GM19438 (cell line): ENCODE measurements around the gene IL17RA.
"Not testable (repeated sequence)": the region's sequence is repeated elsewhere in the genome, so short reads cannot be mapped to it uniquely, and the experiment has no call there.

ENCODE experiments used
- ATAC-seq: cut with Tn5 transposase; IDR thresholded peaks from one replicate; pipeline ENCODE4 v1.9.1; 2021; ENCODE audit warnings: low read depth; ENCODE audit not compliant: unreplicated experiment

IL17RA gene

DNA sequence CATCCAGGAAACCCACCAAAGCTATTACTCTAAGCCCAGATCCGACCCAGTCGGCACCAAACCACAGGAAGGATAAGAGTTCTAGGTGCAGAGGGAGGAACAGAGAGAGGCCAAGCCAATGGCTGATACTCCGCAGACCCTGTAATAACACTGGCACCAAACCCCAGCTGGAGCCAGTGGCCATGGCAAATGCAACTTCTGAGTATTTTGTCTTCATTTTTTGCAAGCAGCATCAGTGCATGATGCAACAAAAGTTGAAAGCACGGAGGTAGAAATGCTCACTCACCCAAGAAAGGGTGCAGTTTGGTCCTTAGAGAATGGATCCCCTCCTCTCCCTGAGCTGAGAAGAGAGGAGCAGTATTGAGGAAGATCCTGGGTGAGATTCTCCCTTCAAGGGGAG lies 33.5 kb downstream of the IL17RA start:
- ATAC-seq: no peak

GRCh38 chr22:17119481-17120202 lies 34.8 kb downstream of the IL17RA start:
- ATAC-seq: no peak

GRCh38 chr22:17120281-17120680 lies 35.5 kb downstream of the IL17RA start:
- ATAC-seq: no peak

DNA sequence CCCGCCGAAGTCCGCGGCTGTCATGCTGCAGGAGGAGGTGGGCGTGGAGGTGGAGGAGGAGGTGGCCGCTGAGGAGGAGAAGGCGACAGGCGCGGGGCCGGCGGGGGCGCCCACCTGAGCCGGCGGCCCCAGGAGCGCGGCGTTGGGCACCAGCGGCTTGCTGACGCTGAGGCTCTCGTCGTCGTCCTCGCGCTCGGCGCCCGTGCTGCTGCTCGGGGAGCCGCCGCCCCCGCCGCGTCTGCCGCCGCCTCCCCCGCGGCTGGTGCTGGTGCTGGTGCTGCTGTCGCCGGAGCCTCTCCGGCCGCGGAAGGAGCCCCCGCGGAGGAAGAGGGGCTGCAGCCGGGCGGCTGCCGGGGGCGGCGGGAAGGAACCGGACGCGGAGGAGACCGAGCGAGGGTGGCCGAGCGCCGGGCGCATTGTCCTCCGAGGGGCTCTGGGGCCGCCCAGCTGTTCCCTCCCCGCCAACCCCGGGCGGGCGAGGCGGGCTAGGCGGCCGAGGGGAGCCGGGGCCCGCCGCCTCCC lies 36.0 kb downstream of the IL17RA start:
- no peak for ATAC-seq

- no peak for ATAC-seq
Observed at GRCh38 chr22:17121233-17122195, 36.7 kb downstream of the IL17RA start, which contains the start of gene TMEM121B. TMEM121B (minus strand) TSS chr22:17121360; CDS start chr22:17121127, 233 bp downstream.

- ATAC-seq: no peak
Observed at GRCh38 chr22:17130199-17130598, 45.4 kb downstream of the IL17RA start.

- ATAC-seq: no peak
Observed at GRCh38 chr22:17131686-17132085, 46.9 kb downstream of the IL17RA start.

GRCh38 chr22:17132112-17132511 lies 47.3 kb downstream of the IL17RA start:
- no peak for ATAC-seq

- ATAC-seq: no peak
Observed at GRCh38 chr22:17133137-17133536, 48.3 kb downstream of the IL17RA start.

- ATAC-seq: no peak
Observed at GRCh38 chr22:17135153-17135760, 50.5 kb downstream of the IL17RA start.

DNA sequence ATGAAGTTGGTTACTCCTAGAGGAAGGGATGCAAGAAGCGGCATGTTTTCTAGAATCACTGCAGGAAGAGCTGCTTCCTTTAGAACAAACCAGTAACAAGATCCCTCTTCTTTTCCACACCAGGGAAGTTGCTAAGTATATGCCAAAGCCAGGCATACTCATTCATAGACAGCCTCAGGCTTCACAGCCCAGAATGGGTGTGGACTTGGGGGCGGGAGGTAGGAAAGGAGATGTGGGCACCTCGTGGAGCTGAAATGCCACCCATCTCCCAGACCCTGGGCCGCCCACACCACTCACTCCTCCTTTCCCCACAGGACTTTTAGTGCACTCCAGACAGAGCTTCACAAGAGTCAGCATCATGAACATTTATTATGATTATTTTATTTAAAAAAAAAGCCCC lies 52.4 kb downstream of the IL17RA start:
- no peak for ATAC-seq

- ATAC-seq: no peak
Observed at GRCh38 chr22:17137861-17138425, 53.1 kb downstream of the IL17RA start.

DNA sequence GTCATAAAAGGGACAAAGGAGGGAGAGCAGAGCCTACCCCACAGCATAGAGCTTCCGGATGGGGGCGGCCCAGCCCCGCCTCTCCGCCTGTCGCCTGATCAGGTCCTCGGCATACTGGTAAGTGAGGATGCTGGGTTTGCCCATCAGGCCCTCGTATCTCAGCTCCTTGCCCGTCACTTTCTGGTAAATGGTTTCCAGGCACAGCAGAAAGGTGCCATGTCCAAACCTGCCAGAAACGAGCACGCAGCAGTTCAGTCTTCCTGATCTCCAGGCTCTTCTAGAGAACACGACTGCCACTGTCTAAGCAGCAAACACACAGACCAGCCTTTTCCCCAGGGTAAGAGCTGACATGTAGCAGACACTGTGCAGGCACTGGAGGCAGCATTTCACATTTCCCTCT lies 53.7 kb downstream of the IL17RA start:
- ATAC-seq: no peak

DNA sequence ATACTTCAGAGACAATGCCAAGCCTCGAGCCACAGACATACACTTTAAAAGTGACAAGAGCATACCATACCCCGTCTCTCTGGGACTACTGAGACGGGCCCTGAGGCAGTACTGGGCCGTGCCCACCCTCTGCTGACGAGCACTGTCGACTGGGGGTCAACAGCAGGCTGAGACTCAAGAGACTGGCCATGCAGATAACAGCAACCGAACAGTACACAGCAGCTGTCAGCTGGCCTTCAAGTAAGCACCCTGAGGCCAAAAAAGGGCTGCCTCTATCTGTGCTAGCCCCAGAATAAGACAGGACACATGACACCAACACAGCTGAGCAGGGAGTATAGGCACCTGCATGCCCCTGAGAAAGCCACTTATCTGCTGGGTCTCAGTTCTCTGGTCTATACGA lies 55.2 kb downstream of the IL17RA start:
- ATAC-seq: no peak

DNA sequence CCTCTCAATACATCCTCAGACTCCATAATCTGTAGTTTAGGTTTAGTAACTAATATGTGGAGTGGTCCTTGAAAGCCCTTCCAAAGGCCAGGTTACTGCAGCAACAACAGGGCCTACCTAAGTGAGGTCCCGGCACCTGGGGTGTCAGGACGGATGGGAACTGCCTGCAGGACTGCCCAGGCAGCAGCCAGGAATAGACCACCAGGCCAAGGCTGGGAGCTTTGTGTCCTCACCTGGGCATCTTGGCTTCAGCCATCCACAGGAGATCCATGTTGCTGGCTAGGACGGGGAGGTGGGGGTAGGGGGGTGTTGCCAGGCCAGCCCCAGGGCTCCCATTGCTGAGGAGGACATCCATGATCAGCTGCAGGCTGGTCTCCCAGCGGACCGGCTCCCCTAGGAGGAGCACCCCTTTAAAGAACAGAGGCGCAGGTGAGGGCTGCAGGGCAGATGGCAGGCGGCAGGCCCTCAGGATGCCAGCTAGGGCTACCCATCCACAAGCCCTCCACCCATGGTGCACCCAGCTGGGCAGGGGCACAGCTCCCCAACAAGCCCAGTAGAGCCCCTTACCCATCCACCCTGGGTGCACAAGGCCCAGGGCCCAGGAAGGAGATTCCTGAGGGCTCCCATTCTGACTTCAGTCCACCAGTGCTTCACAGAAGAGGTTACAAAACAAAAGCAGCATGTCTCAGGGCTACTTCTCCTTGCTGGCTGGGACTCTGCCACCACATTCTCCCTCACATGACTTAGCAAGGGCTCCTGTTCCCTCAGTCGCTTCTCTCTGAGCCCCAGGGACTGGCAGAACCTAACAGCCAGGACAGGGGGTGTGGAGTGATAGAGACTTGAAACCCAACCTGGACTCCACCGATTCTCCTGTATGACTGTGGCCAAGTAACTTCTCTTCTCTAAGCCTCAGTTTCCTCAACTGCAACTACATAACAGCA lies 56.3 kb downstream of the IL17RA start:
- ATAC-seq: no peak

GRCh38 chr22:17143101-17143500 lies 58.3 kb downstream of the IL17RA start:
- no peak for ATAC-seq

- ATAC-seq: no peak
Observed at GRCh38 chr22:17143826-17144225, 59.0 kb downstream of the IL17RA start.

DNA sequence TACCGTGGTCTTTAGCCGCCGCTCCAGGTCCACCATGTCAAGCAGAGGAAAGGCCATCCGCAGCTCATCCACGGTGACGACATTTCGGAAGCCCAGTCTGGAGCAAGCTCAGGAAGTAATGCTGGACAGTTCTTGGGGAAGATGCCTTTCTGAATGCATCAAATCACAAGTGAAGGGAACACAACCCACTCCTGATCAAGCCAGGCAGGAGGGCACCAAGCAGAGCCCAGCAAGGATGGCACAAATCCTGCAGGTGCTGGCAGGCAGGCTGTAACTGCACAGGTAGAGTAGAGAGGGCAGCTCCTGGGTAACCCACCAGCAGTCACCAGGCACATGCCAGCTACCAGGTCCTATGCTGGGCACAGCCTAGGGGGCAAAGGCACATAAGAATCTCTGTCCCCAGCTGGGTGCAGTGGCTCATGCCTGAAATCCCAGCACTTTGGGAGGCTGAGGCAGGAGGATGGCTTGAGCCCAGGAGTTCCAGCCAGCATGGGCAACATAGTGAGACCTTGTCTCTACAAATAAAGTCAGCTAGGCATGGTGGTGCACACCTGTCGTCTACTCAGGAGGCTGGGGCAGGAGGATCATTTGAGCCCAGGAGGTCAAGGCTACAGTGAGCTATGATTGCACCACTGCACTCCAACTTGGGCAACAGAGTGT lies 60.4 kb downstream of the IL17RA start:
- ATAC-seq: no peak

DNA sequence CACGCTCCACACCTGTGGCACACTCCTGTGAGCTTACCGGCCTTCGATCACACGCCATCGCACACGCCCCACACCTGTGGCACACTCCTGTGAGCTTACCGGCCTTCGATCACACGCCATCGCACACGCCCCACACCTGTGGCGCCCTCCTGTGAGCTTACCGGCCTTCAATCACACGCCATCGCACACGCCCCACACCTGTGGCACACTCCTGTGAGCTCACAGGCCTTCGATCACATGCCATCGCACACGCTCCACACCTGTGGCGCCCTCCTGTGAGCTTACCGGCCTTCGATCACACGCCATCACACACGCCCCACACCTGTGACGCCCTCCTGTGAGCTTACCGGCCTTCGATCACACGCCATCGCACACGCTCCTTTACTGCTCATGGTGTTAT lies 62.7 kb downstream of the IL17RA start:
- not testable (repeated sequence) for ATAC-seq
